Activated CD4-positive, alpha-beta T cell treated with anti-CD3 and anti-CD28 coated beads, Interleukin-2, Interleukin-4, amounts not matched to agents 100 ng/mL and 50 ng/mL, durations not matched to agents 16 hours and 8 hours (primary cell): ENCODE measurements around the gene TCP11L2.
"Not testable (repeated sequence)": the region's sequence is repeated elsewhere in the genome, so short reads cannot be mapped to it uniquely, and the experiment has no call there.

Experiments
- DNase-seq: peaks from one replicate; pipeline ENCODE4 v3.0.0-alpha.2; 2020; ENCODE audit warnings: low spot score

TCP11L2 gene

GRCh38 chr12:106307181-106307580 is 4.6 kb downstream of the TCP11L2 start:
- no peak for DNase-seq

GRCh38 chr12:106308121-106308520 is 5.6 kb downstream of the TCP11L2 start:
- no peak for DNase-seq

- no peak for DNase-seq
These were observed 6.1 kb downstream of the TCP11L2 start for GRCh38 chr12:106308611-106309010.

GRCh38 chr12:106309671-106310505 is 7.4 kb downstream of the TCP11L2 start:
- no peak for DNase-seq

- no peak for DNase-seq
These were observed 8.2 kb downstream of the TCP11L2 start for GRCh38 chr12:106310687-106311086.

- DNase-seq = no peak
These were observed 8.6 kb downstream of the TCP11L2 start for GRCh38 chr12:106311139-106311538.

GRCh38 chr12:106313413-106313812 is 10.9 kb downstream of the TCP11L2 start:
- not testable (repeated sequence) for DNase-seq

- no peak for DNase-seq
These were observed 13.0 kb downstream of the TCP11L2 start for GRCh38 chr12:106315523-106315922.

- DNase-seq = no peak
These were observed 15.0 kb downstream of the TCP11L2 start for GRCh38 chr12:106317406-106318082.

- no peak for DNase-seq
These were observed 18.8 kb downstream of the TCP11L2 start for GRCh38 chr12:106321139-106321850.

GRCh38 chr12:106323537-106323936 is 21.0 kb downstream of the TCP11L2 start:
- DNase-seq = no peak

- no peak for DNase-seq
These were observed 24.9 kb downstream of the TCP11L2 start for GRCh38 chr12:106327309-106327869.

- no peak for DNase-seq
These were observed 26.2 kb downstream of the TCP11L2 start for GRCh38 chr12:106328735-106329134.

GRCh38 chr12:106329231-106329982 is 26.9 kb downstream of the TCP11L2 start:
- DNase-seq = no peak

- no peak for DNase-seq
These were observed 29.1 kb downstream of the TCP11L2 start for GRCh38 chr12:106331599-106331998.

GRCh38 chr12:106332536-106332935 is 30.0 kb downstream of the TCP11L2 start:
- DNase-seq = no peak

GRCh38 chr12:106333010-106333409 is 30.5 kb downstream of the TCP11L2 start:
- no peak for DNase-seq

GRCh38 chr12:106333756-106334155 is 31.2 kb downstream of the TCP11L2 start:
- no peak for DNase-seq

- no peak for DNase-seq
These were observed 38.7 kb downstream of the TCP11L2 start for GRCh38 chr12:106341086-106341877.

- DNase-seq = no peak
These were observed 40.1 kb downstream of the TCP11L2 start for GRCh38 chr12:106342397-106343213.
